ENCODE measurements around the gene PDPN. TPM values are rescaled to one million over a fixed set of nuclear protein-coding genes. Genes with fewer than 3 reads are reported as not detected.

PDPN gene
- total and polyA plus RNA-seq, 9 of the 15 experiments (the other 6 are each of a cell fraction or from before 2014, with no cell fraction given) = 0.11 TPM; not detected in 8

GRCh38 chr1:13646521-13646920, 62.9 kb downstream of the PDPN start:
- FAIRE-seq (no peak), DNase-seq (ENCODE audit: extremely low read depth in 1 of 4, low spot score in 3 of 4) (no peak), ATAC-seq (no peak)
- in situ Hi-C loops (cut with MboI) (no loop called here), intact Hi-C loops (cut with micrococcal nuclease) (no loop called here)
- POLR2A ChIA-PET = interaction anchor here (0.7 to 1.1 kb wide), 2 partner anchors 10 to 17 kb away, joined by 3 read pairs; no protein-coding TSS in a partner anchor
- Histone ChIP-seq H3K4me3 (no peak overlapping the region), H3K27me3 (ENCODE audit: control insufficient read depth in 2 of 2, insufficient read depth in 2 of 2, low read length in 2 of 2) (peaks cover 19 to 22% of the 10 kb centered on the region in 2 experiments; a peak in 4 of 5 replicates), H3K9me1 (ENCODE audit: control insufficient read depth, insufficient read depth, low read length) (no peaks in the 10 kb centered on the region), H3K4me1 (replicated peaks in 1 of 2; ENCODE audit: control insufficient read depth in 2 of 2, insufficient read depth in 2 of 2, low read length in 2 of 2) (no peaks in the 10 kb centered on the region), H3K9ac (ENCODE audit: insufficient read depth in 1 of 2, low read depth in 2 of 2, low read length in 2 of 2) (no peak overlapping the region), H3K27ac (ENCODE audit: extremely low read depth, low read depth, low read length) (no peak overlapping the region), H4K20me1 (replicated peaks; ENCODE audit: control insufficient read depth, insufficient read depth, low read length) (no peaks in the 10 kb centered on the region; the same call in 1 of the 2 replicates), H2AFZ (ENCODE audit: low read depth, low read length) (no peak overlapping the region), H3K9me3 (replicated peaks; ENCODE audit: control insufficient read depth, insufficient read depth, low read depth, low read length) (no peaks in the 10 kb centered on the region), H3K36me3 (ENCODE audit: control insufficient read depth, insufficient read depth, low read length) (no peaks in the 10 kb centered on the region), H3K4me2 (ENCODE audit: insufficient read depth, low read length) (no peak overlapping the region), H3K79me2 (ENCODE audit: control insufficient read depth, insufficient read depth, low read length) (no peaks in the 10 kb centered on the region)
- no TSS peak for BruUV-seq (replicated peaks)
- CTCF ChIA-PET (ENCODE audit: low intra/inter-chr PET ratio) = interaction anchor here (0.7 kb wide), 1 partner anchor 178 kb away, joined by 3 read pairs; no protein-coding TSS in a partner anchor
- under 1% methylated on average over 7 of the region's 7 CpGs for WGBS (ENCODE audit: insufficient coverage, low coverage, missing lambda C conversion rate)
- TF ChIP-seq ZNF583 (CRISPR knock-in tag; IDR thresholded peaks at IDR 0.05) (no peak), RBM25 (IDR thresholded peaks at IDR 0.05; ENCODE audit: low read depth, low read length, severe bottlenecking) (no peak), SP2 (IDR thresholded peaks at IDR 0.05; ENCODE audit: extremely low read depth, low read depth, low read length, poor library complexity, severe bottlenecking) (no peak), E2F8 (IDR thresholded peaks at IDR 0.05; ENCODE audit: low read depth, partially characterized antibody) (no peak), TAF9B (IDR thresholded peaks at IDR 0.05; ENCODE audit: partially characterized antibody) (no peak), CEBPZ (IDR thresholded peaks at IDR 0.05; ENCODE audit: borderline replicate concordance, low read depth, low read length) (no peak), ZNF584 (CRISPR knock-in tag; IDR thresholded peaks at IDR 0.05; ENCODE audit: low read depth) (no peak), MBD2 (IDR thresholded peaks at IDR 0.05; ENCODE audit: borderline replicate concordance, low read depth) (no peak), KAT2B (IDR thresholded peaks at IDR 0.05; ENCODE audit: low read depth, low read length) (no peak)

Measured in K562 (cell line).